GM10248 (cell line): ENCODE results near the gene MLC1.

Source experiments
- CTCF ChIA-PET: fragments of 300-600 bp; sonication (Branson Sonifier 250); formaldehyde crosslinking; extraction: SDS; loops from one replicate; lab custom pipeline; 2021; ENCODE audit warnings: antibody characterized with exemption; lab: Yijun Ruan, JAX
- POLR2A ChIA-PET: fragments of 350-650 bp; sonication (Branson Sonifier 250); formaldehyde crosslinking; extraction: SDS; loops from one replicate; lab custom pipeline; 2020; ENCODE audit warnings: antibody characterized with exemption; lab: Yijun Ruan, JAX
- DNase-seq: peaks from one replicate; pipeline ENCODE4 v3.0.0; 2012; ENCODE audit errors: extremely low spot score
- TF ChIP-seq, protein P1 (sequence below): IDR thresholded peaks from 2 replicates; pipeline ENCODE4 v1.5.1; 2012; ENCODE audit warnings: mild to moderate bottlenecking, low read depth; ENCODE audit errors: extremely low read depth, missing control alignments, control extremely low read depth

Gene MLC1

DNA sequence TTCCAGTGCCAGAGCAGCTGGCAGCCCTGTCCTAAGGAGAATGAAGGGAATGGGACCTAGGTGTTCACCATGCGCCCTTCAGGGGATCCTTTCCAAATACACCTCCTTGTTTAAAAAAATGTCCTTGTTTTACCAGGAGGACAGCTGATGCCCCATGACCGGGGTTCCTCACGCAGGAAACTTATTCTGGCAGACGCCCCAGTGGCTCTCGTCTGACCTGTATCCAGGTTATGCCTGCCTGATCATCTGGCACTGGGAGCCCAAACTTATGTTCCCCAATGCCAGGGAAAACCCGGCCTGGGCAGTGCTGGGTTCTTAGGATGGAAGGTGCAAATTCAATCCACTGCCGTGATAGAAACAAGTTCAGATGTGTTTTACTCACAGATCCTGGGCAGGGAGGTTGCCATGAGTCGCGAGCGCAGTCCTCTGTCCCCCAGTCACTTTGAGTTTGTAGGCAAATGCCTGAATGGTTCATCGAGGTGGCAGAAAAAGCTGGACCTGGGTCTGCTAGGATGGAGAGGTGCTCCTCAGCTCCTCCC, 36.0 kb upstream of the MLC1 start:
- no peak for DNase-seq
- ChIA-PET POLR2A (no interaction called here), CTCF (interaction anchor here (1.2 kb wide), 1 partner anchor 116 kb away, joined by 3 read pairs; no protein-coding TSS in a partner anchor)
- TF ChIP-seq, protein P1, sequence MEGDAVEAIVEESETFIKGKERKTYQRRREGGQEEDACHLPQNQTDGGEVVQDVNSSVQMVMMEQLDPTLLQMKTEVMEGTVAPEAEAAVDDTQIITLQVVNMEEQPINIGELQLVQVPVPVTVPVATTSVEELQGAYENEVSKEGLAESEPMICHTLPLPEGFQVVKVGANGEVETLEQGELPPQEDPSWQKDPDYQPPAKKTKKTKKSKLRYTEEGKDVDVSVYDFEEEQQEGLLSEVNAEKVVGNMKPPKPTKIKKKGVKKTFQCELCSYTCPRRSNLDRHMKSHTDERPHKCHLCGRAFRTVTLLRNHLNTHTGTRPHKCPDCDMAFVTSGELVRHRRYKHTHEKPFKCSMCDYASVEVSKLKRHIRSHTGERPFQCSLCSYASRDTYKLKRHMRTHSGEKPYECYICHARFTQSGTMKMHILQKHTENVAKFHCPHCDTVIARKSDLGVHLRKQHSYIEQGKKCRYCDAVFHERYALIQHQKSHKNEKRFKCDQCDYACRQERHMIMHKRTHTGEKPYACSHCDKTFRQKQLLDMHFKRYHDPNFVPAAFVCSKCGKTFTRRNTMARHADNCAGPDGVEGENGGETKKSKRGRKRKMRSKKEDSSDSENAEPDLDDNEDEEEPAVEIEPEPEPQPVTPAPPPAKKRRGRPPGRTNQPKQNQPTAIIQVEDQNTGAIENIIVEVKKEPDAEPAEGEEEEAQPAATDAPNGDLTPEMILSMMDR = no peak

DNA sequence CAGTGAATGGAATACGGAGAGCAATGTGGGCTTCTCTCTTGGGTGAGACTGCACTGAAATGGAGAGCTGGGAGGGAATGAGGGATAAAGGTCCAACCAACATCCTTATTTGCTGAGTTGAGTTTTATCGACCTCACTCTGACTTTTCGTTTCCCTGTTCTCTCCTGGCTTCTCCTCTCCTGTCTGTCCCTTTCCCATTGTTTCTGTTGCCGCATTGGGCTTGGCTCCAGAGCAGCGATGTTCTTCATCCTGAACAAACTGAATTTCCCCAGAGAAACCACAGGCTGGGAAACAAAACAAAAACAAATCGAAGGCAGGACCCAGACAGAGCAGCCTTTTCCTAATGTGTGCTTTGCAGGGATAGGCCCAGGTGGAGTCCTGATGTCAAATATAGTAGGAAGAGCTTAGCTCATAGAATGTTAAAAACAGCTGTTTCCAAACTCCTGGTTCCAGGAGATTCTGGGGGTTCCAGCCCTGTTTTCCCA, 34.6 kb upstream of the MLC1 start:
- TF ChIP-seq, protein P1 = no peak
- CTCF ChIA-PET = interaction anchor here (1.8 kb wide), 1 partner anchor 30 kb away, joined by 4 read pairs; no protein-coding TSS in a partner anchor
- no peak for DNase-seq
- POLR2A ChIA-PET = no interaction called here

DNA sequence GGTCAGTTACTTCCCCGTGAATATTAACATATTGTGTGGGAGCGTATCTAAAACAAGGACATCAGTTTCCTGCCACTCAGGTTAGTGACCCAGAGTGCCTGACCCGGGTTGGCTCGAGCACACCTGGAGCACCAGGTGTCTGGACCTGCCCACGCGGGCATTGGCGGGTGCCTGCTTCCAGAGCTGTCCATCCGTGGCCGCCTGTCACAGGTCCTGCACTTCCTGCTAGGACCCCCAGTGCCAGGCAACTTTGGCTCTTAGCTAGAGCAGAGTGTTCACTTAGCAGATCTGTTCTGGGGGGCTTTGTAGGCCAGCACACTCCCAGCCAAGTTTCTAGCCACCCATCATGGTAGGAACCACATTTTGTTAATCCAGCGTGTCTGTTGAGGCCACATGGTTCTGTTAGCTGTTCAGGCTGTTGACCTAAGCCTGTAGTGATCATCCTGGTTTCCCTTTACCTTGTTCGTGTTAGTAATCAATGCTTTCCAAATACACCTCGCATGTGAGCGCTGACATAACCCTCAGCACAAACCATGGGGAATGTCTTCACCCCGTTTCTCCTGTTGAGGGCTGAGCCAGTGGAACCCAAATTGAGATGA, 34.0 kb upstream of the MLC1 start:
- POLR2A ChIA-PET = no interaction called here
- TF ChIP-seq, protein P1 = no peak
- peak; percentile 4 for DNase-seq
- CTCF ChIA-PET = interaction anchor here (1.3 to 1.8 kb wide), 2 partner anchors 10 to 30 kb away, joined by 4 to 5 read pairs; no protein-coding TSS in a partner anchor

DNA sequence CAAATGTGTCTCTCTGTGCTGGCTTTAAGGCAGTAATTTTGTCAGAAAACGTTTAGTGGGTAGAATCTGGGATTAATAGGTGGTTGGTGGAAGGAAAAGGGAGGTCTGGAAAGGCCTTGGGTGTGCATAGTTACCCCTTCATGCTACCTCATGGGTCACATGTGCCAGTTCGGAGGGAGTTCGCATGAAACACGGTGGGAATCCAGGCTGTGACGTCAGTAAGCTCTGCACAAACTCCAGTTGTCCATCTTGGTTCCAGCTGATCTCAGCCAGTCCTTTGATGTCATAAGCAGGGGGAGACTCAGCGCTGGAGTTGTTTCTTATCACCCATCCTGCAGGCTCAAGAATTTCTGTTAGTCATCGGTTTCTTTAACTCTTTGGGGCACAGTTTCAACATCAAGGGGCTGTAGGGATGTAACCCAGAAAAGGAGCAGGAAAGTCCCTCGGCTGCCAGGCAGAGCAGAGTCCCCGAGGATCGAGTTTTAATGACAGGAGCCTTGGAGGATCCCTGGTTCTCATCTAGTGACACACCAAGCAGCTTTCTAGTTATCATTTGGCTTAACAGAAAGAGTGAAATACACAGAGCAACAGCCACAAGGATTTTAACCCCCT, 33.4 kb upstream of the MLC1 start:
- DNase-seq = peak; percentile 6
- POLR2A ChIA-PET = no interaction called here
- TF ChIP-seq, protein P1 = no peak
- CTCF ChIA-PET = interaction anchor here (1.2 to 1.8 kb wide), 3 partner anchors 11 to 31 kb away, joined by 3 to 5 read pairs (median 4); no protein-coding TSS in a partner anchor

DNA sequence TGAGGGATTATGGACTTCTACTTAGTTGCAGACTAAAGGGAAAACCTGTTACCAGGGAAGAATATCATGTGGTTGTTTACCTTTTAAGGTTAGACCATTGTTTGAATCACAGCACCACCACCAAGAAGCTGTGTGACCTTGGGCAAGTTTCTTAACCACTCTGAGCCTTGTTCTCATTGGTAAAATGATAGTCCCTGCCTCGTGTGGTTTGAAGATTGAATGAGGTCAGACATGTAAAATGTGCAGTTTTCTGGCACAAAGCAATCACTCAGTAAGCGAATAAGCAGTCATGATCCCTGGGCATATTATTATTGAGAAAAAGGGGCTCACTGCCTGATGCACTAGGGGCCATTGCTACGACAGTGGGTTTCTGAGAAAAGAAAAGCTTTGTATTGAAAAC, 32.9 kb upstream of the MLC1 start:
- ChIA-PET CTCF (interaction anchor here (1.2 to 1.8 kb wide), 3 partner anchors 11 to 32 kb away, joined by 3 to 5 read pairs (median 4); no protein-coding TSS in a partner anchor), POLR2A (no interaction called here)
- DNase-seq = no peak
- TF ChIP-seq, protein P1 = no peak

DNA sequence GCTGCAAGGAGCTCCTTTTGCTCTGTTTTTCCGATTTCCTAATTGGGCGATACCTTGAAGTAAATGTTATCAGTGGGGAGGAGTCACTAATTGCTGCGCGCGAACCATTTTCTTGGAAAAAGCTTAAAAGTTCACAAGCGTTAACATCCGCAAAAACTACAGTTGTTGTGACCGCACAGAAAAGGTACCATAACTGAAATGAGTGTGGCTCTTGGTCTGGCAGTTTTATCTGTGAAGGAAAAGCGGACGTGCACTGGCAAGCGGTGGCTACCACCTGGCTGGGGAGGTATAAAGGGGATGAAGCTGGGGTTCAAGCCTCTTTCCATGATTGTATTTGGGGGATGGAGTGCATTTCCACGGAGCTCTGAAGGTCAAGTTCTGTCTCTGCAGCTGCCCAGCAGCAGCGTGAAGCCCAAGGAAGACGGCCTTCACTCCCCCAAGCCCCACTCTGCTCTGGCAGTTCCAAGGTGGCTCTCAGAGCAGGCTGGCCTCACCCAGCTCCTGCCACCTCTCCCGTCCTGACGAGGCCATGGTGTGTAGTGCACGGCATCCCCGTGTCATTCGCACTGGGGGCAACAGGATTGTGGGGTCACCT, 32.0 kb upstream of the MLC1 start:
- peak; percentile 1 for DNase-seq
- TF ChIP-seq, protein P1 = no peak
- ChIA-PET CTCF (interaction anchor here (1.2 kb wide), 1 partner anchor 10 kb away, joined by 3 read pairs; no protein-coding TSS in a partner anchor), POLR2A (no interaction called here)
